Caco-2 (cell line): ENCODE measurements around the gene NFATC1. TPM values are rescaled to one million over a fixed set of nuclear protein-coding genes. Genes with fewer than 3 reads are reported as not detected.

Source experiments
- BruUV-seq: library from RNA; stranded (reverse); fragments of 400-500 nt; replicated peaks from 2 replicates; lab custom pipeline; 2021; lab: Mats Ljungman, UMichigan
- CTCF ChIA-PET: fragments of 300-600 bp; sonication (Branson Sonifier 250); formaldehyde crosslinking; loops from one replicate; lab custom pipeline; 2022; ENCODE audit warnings: antibody characterized with exemption; lab: Charles Lee
- POLR2A ChIA-PET: fragments of 300-600 bp; sonication (Branson Sonifier 250); formaldehyde crosslinking; loops from one replicate; lab custom pipeline; 2022; ENCODE audit warnings: antibody characterized with exemption; lab: Charles Lee
- DNase-seq, 2 experiments: peaks; one replicate each; pipeline versions ENCODE4 v3.0.0 to v3.0.0-alpha.2; 2020 to 2022
- H3K27me3 ChIP-seq: replicated peaks from 2 replicates; pipeline ENCODE4 v1.6.0; 2011; ENCODE audit warnings: low read length; ENCODE audit not compliant: control insufficient read depth, insufficient read depth
- H3K36me3 ChIP-seq: 2 replicates; pipeline ENCODE4 v1.5.1; 2011; ENCODE audit warnings: low read length; ENCODE audit not compliant: control insufficient read depth, insufficient read depth
- H3K4me1 ChIP-seq: fragments of 250-450 bp; sonication (Bioruptor Pico); 2 replicates; pipeline ENCODE4 v1.5.1; 2020; ENCODE audit warnings: mild to moderate bottlenecking
- H3K4me3 ChIP-seq: 2 replicates; pipeline ENCODE4 v1.5.1; 2011; ENCODE audit warnings: low read depth, mild to moderate bottlenecking, control low read depth, low read length
- H3K9me3 ChIP-seq: fragments of 250-450 bp; sonication (Bioruptor Pico); 2 replicates; pipeline ENCODE4 v1.5.1; 2020; ENCODE audit warnings: mild to moderate bottlenecking, moderate library complexity
- H3K27ac Mint-ChIP-seq: one replicate; pipeline ENCODE4 v1.8.0; 2022; ENCODE audit warnings: mixed read lengths; ENCODE audit not compliant: unreplicated experiment
- H3K27me3 Mint-ChIP-seq: one replicate; pipeline ENCODE4 v1.8.0; 2022; ENCODE audit warnings: mixed read lengths; ENCODE audit not compliant: insufficient read depth, unreplicated experiment
- H3K36me3 Mint-ChIP-seq: one replicate; pipeline ENCODE4 v1.8.0; 2022; ENCODE audit warnings: mild to moderate bottlenecking, mixed read lengths; ENCODE audit not compliant: insufficient read depth, unreplicated experiment
- H3K4me1 Mint-ChIP-seq: one replicate; pipeline ENCODE4 v1.8.0; 2022; ENCODE audit warnings: low read depth, mixed read lengths; ENCODE audit not compliant: unreplicated experiment
- H3K4me3 Mint-ChIP-seq: one replicate; pipeline ENCODE4 v1.8.0; 2022; ENCODE audit warnings: mild to moderate bottlenecking, moderate library complexity, mixed read lengths; ENCODE audit not compliant: unreplicated experiment
- H3K9me3 Mint-ChIP-seq: one replicate; pipeline ENCODE4 v1.8.0; 2022; ENCODE audit warnings: mixed read lengths; ENCODE audit not compliant: unreplicated experiment
- intact Hi-C: fragments of 100-400 bp; cut with micrococcal nuclease; formaldehyde crosslinking; loops from one replicate; pipeline ENCODE4 v1.10.0; 2022; ENCODE audit not compliant: unreplicated experiment
- total RNA-seq: library from RNA; stranded (reverse); gene quantifications from 2 replicates; pipeline ENCODE4 v1.2.3, GENCODE V29; 2022
- TF ChIP-seq, protein P1 (sequence below), 2 experiments: fragments of 200-600 bp in 1 of 2; IDR thresholded peaks; 1 replicate in 1 of 2; 2 replicates in 1 of 2; pipeline versions ENCODE4 v1.5.1 to v1.8.0; 2011 to 2022; ENCODE audit warnings: antibody characterized with exemption in 1 of 2, control low read depth in 1 of 2, inconsistent platforms in 1 of 2, low read depth in 1 of 2, low read length in 1 of 2, mild to moderate bottlenecking in 1 of 2, moderate library complexity in 1 of 2; ENCODE audit not compliant: insufficient read depth in 1 of 2, severe bottlenecking in 1 of 2, unreplicated experiment in 1 of 2

The NFATC1 gene
- total RNA-seq, 1 experiment from 2014 or later, result 0.66 TPM

DNA sequence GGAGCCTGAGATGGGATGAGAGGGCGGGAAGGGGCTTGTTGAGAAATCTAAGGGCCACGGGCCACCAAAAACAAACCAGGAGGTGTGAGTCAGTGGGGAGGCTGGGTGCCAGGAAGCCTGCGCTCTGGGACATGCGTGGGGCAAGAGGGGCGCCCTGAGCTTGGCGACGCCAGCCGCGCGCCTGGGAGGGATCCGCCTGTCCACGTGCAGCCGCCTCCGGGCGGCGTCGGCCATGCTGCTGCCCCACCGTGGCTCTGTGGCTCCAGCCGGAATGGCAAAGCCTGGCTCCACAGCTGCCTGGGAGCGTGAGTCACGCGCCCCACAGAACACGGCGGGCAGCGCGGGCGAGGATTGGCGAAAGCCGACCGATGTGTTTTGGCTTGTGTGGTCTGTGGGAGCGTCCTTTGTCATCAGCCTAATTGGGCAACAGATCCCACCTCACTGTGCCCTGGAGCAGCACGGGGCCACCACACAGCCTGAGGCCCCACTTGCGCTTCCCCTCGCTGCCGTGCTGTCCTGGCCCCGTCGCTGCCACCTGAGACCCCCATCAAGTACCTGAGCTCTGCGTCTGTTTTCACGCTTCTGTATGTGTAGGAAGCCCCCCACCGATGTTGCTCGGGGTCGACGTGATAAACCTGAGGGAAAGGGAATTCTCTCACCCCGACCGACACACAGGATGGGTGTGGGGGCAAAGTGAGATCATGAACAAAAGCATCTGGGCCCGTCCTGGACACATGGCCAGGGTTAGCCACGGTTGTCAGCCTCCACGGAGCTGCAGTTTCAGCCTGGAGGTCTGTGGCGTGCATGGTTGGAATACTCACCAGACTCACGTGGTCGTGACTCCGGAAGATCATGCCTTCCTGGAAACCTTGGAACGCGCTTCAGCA, 80.5 kb downstream of the NFATC1 start:
- Histone ChIP-seq H3K9me3 (no peaks in the 10 kb centered on the region), H3K36me3 (no peaks in the 10 kb centered on the region), H3K27me3 (no peaks in the 10 kb centered on the region), H3K4me3 (no peak overlapping the region), H3K4me1 (no peaks in the 10 kb centered on the region)
- Mint-ChIP-seq H3K4me1 (no peaks in the 10 kb centered on the region), H3K4me3 (no peak overlapping the region), H3K9me3 (no peaks in the 10 kb centered on the region), H3K27ac (no peak overlapping the region), H3K36me3 (no peaks in the 10 kb centered on the region), H3K27me3 (no peaks in the 10 kb centered on the region)
- ChIA-PET CTCF (no interaction called here), POLR2A (no interaction called here)
- intact Hi-C loops, result no loop called here
- no TSS peak for BruUV-seq
- TF ChIP-seq, protein P1, sequence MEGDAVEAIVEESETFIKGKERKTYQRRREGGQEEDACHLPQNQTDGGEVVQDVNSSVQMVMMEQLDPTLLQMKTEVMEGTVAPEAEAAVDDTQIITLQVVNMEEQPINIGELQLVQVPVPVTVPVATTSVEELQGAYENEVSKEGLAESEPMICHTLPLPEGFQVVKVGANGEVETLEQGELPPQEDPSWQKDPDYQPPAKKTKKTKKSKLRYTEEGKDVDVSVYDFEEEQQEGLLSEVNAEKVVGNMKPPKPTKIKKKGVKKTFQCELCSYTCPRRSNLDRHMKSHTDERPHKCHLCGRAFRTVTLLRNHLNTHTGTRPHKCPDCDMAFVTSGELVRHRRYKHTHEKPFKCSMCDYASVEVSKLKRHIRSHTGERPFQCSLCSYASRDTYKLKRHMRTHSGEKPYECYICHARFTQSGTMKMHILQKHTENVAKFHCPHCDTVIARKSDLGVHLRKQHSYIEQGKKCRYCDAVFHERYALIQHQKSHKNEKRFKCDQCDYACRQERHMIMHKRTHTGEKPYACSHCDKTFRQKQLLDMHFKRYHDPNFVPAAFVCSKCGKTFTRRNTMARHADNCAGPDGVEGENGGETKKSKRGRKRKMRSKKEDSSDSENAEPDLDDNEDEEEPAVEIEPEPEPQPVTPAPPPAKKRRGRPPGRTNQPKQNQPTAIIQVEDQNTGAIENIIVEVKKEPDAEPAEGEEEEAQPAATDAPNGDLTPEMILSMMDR (IDR thresholded peaks at IDR 0.05; ENCODE audit: insufficient read depth in 1 of 2, low read depth in 1 of 2, low read length in 1 of 2, severe bottlenecking in 1 of 2, unreplicated experiment in 1 of 2), result no peak
- DNase-seq, result no peak

DNA sequence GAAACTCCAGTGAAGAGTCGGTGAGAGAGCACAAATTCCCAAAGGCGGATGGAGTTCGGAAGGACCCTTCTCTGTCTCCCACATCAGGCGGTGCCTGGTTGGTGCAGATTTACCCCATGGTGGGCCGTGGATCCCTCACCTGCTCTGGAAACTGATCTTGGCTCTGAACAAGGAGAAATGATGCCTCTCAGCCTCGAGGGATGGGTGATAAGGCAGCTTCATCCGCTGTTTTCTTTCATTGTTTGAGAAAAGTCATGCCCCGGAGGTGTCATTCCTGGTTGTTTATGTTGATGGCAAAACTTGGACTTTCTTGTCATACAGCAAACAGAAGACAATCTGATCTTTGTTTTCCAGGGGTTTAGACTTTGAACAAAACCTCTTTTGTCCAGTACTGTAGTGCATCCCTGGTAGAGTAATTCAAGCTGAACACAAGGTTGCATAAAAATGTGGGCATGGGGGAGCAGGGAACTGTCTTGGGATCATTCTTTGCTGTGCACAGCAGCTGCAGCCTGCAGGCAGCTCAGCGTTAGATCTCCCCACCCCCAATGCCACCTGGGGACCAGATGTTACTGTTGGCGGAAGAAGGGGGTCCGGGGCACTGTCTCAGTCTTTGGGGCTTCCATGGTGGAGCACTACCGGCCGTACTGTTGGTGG, 81.3 kb downstream of the NFATC1 start:
- POLR2A ChIA-PET, result no interaction called here
- H3K4me3 Mint-ChIP-seq, result no peak overlapping the region
- H3K4me3 ChIP-seq, result no peak overlapping the region
- DNase-seq, result no peak
- no peaks in the 10 kb centered on the region for H3K9me3 ChIP-seq
- no peaks in the 10 kb centered on the region for H3K27me3 Mint-ChIP-seq
- no peaks in the 10 kb centered on the region for H3K4me1 Mint-ChIP-seq
- no peaks in the 10 kb centered on the region for H3K27me3 ChIP-seq
- no peaks in the 10 kb centered on the region for H3K36me3 ChIP-seq
- CTCF ChIA-PET, result no interaction called here
- no peak overlapping the region for H3K27ac Mint-ChIP-seq
- H3K36me3 Mint-ChIP-seq, result no peaks in the 10 kb centered on the region
- no TSS peak for BruUV-seq
- TF ChIP-seq, protein P1 (IDR thresholded peaks at IDR 0.05; ENCODE audit: insufficient read depth in 1 of 2, low read depth in 1 of 2, low read length in 1 of 2, severe bottlenecking in 1 of 2, unreplicated experiment in 1 of 2), result no peak
- no peaks in the 10 kb centered on the region for H3K4me1 ChIP-seq
- no peaks in the 10 kb centered on the region for H3K9me3 Mint-ChIP-seq
- intact Hi-C loops, result no loop called here

DNA sequence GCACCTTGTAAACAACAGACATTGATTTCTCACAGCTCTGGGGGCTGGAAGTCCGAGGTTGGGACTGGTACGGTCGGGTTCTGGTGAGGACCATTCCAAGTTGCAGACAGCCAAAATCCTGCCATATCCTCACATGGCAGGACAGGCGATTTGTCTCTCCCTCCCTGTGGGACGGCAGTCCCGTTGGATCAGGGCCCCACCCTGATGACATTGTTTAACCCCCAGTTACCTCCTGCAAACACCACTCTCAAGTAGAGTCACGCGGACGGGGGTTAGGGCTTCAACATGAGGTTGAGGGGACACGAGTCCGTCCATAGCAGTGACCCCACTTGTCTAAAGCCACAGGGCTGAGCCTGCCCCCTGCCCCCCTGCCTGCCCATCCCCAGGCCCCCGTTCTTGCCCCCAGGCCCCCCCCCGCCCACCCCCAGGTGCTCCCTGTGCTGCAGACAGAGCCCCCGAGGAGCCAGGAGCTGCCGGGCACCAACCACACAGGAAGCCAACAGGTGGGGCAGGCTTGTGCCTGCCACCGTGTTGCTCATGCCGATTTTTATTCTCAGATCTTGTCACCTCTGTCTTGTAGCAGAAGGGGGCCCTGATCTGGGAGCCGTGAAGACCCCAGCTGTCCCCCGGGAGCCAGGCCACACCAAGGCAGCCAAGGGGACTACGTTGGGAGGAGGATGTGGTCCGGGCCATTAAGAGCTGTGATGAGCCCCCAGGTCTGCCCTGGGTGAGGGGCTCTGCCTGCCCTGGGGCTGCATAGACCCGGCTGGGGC, 82.2 kb downstream of the NFATC1 start:
- Mint-ChIP-seq H3K27me3 (no peaks in the 10 kb centered on the region), H3K4me1 (no peaks in the 10 kb centered on the region), H3K4me3 (no peak overlapping the region), H3K9me3 (no peaks in the 10 kb centered on the region), H3K36me3 (no peaks in the 10 kb centered on the region), H3K27ac (no peak overlapping the region)
- H3K9me3 ChIP-seq, result no peaks in the 10 kb centered on the region
- TF ChIP-seq, protein P1 (IDR thresholded peaks at IDR 0.05; ENCODE audit: insufficient read depth in 1 of 2, low read depth in 1 of 2, low read length in 1 of 2, severe bottlenecking in 1 of 2, unreplicated experiment in 1 of 2), result no peak
- no peak for DNase-seq
- no peaks in the 10 kb centered on the region for H3K27me3 ChIP-seq
- CTCF ChIA-PET, result no interaction called here
- intact Hi-C loops, result no loop called here
- no peaks in the 10 kb centered on the region for H3K4me1 ChIP-seq
- POLR2A ChIA-PET, result no interaction called here
- no peaks in the 10 kb centered on the region for H3K36me3 ChIP-seq
- H3K4me3 ChIP-seq, result no peak overlapping the region
- no TSS peak for BruUV-seq
